Measurements from ENCODE around the gene NHSL1.

DNA sequence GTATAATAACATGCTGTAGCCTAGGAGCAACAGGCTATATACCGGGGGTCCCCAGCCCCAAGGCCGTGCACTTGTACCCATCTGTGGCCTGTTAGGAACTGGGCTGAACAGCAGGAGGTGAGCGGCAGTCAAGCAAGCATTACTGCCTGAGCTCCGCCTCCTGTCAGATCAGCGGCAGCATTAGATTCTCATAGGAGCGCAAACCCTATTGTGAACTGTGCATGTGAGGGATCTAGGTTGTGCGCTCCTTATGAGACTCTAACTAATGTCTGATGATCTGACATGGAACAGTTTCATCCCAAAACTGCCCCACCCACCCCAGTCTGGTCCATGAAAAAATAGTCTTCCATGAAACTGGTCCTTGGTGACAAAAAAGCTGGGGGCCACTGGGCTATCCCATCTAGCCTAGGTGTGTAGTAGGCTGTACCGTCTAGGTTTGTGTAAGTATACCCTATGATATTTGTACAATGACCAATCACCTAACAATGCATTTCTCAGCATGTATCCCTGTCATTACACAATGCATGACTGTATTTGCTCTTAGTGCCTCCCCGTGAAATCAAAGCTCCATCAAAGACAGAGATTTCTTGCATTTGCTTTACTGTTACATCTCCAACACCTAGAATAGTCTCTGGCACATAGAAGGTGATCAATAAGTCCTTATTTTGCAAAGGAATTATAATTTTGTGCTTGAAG is 30.8 kb downstream of the NHSL1 start:
- TF ChIP-seq, protein P1, sequence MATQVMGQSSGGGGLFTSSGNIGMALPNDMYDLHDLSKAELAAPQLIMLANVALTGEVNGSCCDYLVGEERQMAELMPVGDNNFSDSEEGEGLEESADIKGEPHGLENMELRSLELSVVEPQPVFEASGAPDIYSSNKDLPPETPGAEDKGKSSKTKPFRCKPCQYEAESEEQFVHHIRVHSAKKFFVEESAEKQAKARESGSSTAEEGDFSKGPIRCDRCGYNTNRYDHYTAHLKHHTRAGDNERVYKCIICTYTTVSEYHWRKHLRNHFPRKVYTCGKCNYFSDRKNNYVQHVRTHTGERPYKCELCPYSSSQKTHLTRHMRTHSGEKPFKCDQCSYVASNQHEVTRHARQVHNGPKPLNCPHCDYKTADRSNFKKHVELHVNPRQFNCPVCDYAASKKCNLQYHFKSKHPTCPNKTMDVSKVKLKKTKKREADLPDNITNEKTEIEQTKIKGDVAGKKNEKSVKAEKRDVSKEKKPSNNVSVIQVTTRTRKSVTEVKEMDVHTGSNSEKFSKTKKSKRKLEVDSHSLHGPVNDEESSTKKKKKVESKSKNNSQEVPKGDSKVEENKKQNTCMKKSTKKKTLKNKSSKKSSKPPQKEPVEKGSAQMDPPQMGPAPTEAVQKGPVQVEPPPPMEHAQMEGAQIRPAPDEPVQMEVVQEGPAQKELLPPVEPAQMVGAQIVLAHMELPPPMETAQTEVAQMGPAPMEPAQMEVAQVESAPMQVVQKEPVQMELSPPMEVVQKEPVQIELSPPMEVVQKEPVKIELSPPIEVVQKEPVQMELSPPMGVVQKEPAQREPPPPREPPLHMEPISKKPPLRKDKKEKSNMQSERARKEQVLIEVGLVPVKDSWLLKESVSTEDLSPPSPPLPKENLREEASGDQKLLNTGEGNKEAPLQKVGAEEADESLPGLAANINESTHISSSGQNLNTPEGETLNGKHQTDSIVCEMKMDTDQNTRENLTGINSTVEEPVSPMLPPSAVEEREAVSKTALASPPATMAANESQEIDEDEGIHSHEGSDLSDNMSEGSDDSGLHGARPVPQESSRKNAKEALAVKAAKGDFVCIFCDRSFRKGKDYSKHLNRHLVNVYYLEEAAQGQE (IDR thresholded peaks at IDR 0.05; ENCODE audit: insufficient read depth in 1 of 2, low read depth in 2 of 2, low read length in 2 of 2) = no peak
- TF ChIP-seq TAF1 (IDR thresholded peaks at IDR 0.05; ENCODE audit: borderline replicate concordance, insufficient read depth, low read length) (no peak), SIN3A (IDR thresholded peaks at IDR 0.05; ENCODE audit: borderline replicate concordance, insufficient read depth, low read length) (no peak)
